Stimulated activated CD4-positive, alpha-beta T cell treated with anti-CD3 and anti-CD28 coated beads, TNF-alpha, amount 100 ng/mL, for 24 hours (primary cell): Measurements from ENCODE around the gene IGSF11.
A peak's percentile ranks its signal among the peaks of the same experiment; 100 is the strongest.
"Not testable (repeated sequence)": the region's sequence is repeated elsewhere in the genome, so short reads cannot be mapped to it uniquely, and the experiment has no call there.

Experiments
- DNase-seq, 3 experiments: peaks; one replicate each; pipeline ENCODE4 v3.0.0-alpha.2; 2020; ENCODE audit warnings: low read depth in 3 of 3

Gene IGSF11

DNA sequence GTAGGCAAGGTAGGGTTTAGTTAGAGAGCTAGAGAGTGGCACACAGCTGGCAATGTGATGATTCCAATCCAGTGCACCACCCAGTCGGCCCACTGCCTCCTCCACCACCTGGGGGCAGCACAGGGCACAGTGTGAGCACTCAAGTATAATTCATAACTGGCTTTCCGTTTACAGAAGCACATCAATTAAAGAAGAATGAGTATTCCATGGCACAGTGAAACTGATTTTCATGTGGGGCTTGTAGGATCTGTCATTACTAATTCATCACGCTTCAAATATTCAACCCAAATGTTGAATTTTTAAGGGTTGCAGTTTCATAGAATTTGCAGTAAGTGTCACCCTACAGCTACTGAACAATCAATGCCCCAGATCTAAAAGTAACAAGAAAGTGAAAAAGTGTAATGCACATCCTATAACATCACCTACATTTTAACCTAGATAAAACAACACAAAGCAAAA is 149.9 kb downstream of the IGSF11 start:
- DNase-seq: peak; percentile 59 to 75 (median 70)

DNA sequence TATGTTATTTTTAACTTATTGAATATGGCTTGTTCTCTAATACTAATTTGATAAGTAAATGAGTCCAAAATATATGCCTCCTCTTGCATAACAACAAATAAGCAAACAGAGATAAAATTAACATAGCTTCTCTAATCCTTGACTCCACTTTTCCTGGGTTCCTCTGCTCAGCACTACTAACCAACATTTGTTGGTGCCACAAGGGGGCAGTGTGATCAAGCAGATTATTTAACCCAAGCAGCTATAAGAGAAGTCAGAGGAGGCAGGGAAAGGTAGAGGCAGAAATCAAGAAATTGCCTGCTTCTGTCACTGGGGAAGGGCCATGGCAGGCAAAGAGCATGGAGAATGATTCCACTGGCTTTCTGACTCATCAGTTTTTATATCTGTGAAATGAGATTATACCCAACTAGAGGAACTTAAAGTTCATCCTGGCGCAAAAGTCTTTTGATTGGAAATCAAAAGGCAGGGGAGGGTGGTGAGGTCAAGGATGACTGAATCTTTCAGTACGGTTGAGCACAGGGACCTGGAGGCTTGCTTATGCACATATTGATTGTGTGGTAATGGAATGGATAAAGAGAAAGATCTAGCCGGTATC is 152.2 kb downstream of the IGSF11 start:
- DNase-seq: peak; percentile 31 to 55 (median 45)

GRCh38 chr3:118868051-118868450 is 166.6 kb downstream of the IGSF11 start:
- no peak for DNase-seq

GRCh38 chr3:118863731-118864322 is 170.8 kb downstream of the IGSF11 start:
- no peak for DNase-seq

DNA sequence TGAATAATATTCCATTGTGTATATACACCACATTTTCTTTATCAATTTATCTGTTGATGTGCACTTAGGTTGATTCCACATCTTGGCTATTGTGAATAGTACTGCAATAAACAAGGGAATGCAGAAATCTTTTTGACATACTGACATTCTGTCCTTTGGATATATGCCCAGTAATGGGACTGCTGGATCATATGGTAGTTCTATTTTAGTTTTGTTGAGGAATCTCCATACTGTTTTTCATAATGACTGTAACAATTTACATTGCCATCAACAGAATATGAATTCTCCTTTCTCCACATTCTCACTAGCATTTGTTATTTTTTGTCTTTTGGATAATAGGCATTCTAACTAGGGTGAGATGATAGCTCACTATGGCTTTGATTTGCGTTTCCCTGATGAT is 174.7 kb downstream of the IGSF11 start:
- no peak for DNase-seq

DNA sequence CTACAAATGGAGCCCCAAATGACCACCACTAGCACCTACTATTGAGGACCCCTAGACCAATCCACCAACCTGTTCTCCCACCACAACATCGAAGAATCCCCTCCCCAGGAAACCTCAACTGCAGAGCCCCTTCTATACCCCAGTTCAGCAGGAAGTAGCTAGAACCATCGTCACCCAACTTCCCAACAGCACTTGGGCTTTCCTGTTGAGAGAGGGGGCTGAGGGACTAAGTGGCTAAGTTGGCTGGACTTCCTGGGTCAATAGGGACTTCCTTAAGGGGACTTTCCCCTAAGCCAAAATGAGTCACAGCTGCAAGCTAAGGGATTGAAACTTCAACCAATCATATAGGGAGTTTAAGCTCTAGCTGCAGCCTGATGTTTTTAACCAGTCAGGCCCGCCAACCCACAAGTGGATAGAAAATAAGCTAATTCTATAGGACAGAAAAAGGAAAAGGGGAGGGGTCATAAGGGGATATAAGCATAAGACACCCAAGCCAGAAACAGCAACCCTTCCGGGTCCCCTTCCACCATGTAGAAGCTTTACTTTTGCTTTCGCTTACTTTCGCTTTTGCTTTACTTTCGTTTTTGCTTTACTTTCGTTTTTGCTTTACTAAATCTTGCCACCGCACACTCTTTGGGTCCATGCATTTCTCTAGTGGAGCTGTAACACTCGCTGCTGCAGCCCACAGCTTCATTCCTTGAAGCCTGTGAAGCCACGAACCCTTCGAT is 183.0 kb downstream of the IGSF11 start:
- DNase-seq: not testable (repeated sequence)

GRCh38 chr3:118850687-118851086 is 184.0 kb downstream of the IGSF11 start:
- DNase-seq: no peak
